AG09319 (cell line): ENCODE results near the gene MRPL47.

Source experiments
- DNase-seq: peaks from one replicate; pipeline ENCODE4 v3.0.0-alpha.2; 2010; ENCODE audit warnings: low read depth; ENCODE audit errors: extremely low read depth
- TF ChIP-seq, protein P1 (sequence below): IDR thresholded peaks from 2 replicates; pipeline ENCODE4 v1.5.1; 2011; ENCODE audit warnings: low read depth, mild to moderate bottlenecking, inconsistent platforms, low read length, moderate library complexity

The MRPL47 gene

GRCh38 chr3:179551349-179552105 is 52.9 kb downstream of the MRPL47 start:
- DNase-seq, result no peak
- TF ChIP-seq, protein P1, sequence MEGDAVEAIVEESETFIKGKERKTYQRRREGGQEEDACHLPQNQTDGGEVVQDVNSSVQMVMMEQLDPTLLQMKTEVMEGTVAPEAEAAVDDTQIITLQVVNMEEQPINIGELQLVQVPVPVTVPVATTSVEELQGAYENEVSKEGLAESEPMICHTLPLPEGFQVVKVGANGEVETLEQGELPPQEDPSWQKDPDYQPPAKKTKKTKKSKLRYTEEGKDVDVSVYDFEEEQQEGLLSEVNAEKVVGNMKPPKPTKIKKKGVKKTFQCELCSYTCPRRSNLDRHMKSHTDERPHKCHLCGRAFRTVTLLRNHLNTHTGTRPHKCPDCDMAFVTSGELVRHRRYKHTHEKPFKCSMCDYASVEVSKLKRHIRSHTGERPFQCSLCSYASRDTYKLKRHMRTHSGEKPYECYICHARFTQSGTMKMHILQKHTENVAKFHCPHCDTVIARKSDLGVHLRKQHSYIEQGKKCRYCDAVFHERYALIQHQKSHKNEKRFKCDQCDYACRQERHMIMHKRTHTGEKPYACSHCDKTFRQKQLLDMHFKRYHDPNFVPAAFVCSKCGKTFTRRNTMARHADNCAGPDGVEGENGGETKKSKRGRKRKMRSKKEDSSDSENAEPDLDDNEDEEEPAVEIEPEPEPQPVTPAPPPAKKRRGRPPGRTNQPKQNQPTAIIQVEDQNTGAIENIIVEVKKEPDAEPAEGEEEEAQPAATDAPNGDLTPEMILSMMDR, result no peak

- DNase-seq, result no peak
- TF ChIP-seq, protein P1, result no peak
These were observed 57.6 kb downstream of the MRPL47 start for GRCh38 chr3:179546814-179547241.

DNA sequence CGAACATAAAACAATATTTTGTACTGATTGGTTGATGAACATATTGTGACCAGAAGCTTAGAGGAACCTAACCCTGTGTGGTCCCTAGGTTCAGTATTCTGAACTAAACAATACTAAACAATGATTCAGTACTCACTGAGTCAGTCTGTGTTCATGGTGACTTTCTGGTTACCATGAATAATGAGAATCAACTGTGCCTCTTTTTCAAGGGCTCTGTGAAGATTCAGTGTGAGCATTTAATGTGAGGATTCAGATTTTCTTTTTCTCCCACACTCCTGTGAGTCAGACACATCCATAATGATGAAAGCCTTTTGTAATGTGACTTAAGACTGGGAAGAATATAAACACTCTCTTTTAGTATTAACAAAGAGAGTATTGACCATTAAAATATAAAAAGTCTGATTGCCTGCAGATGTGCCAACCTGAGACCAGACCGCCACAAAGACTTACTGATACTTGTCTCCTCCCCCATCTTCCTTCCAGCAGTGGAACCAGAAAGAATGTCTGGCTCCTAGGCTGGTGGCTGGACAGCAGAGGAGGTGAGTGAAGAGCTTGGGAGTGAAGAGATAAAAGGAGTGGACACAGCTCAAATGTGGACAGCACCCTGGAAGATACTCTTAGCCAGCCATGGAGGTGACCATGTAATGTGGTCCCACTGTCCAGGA is 59.3 kb downstream of the MRPL47 start:
- TF ChIP-seq, protein P1, result no peak
- peak; percentile 43 for DNase-seq

DNA sequence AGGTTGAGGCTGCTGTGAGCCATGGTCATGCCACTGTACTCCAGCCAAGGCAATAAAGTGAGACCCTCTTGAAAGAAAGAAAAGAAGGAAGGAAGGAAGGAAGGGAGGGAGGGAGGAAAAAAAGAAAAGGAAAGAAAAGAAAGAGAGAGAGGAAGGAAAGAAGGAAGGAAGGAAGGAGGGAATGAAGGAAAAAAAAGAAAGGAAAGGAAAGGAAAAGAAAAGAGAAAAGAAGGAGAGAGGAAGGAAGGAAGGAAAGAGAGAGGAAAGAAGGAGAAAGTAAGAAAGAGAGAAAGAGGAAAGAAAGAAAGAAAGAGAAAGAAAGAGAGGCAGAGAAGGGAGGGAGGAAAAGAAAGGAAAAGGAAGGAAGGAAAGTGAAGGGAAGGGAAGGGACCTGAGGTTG is 62.1 kb downstream of the MRPL47 start:
- DNase-seq, result no peak
- TF ChIP-seq, protein P1, result no peak

DNA sequence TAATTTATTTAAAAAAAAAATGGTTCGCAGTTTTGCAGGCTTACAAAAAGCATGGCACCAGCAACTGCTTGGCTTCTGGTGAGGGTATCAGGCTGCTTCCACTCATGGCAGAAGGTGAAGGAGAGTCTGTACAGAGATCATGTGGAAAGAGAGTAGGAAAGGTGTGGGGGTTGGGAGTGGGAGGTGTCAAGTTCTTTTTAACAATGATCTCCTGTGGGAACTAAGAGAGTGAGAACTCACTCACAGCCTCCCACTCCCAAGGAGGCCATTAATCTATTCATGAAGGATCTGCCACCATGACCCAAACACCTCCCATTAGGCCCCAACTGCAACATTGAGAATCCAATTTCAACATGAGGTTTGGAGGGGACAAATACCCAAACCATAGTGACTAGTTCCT is 62.8 kb downstream of the MRPL47 start:
- no peak for DNase-seq
- TF ChIP-seq, protein P1, result no peak

GRCh38 chr3:179541094-179541493 is 63.3 kb downstream of the MRPL47 start:
- DNase-seq, result no peak
- TF ChIP-seq, protein P1, result no peak
